ENCODE measurements around the gene SLC16A7. TPM values are rescaled to one million over a fixed set of nuclear protein-coding genes. Genes with fewer than 3 reads are reported as not detected.

The SLC16A7 gene
- total RNA-seq, 1 donor from 2014 or later = 10.0 TPM

GRCh38 chr12:59699421-59700152, 103.8 kb downstream of the SLC16A7 start:
- Histone ChIP-seq H3K36me3 (ENCODE audit: control insufficient read depth, insufficient read depth, low read length) (no peaks in the 10 kb centered on the region), H3K27me3 (ENCODE audit: control insufficient read depth, insufficient read depth, low read length) (no peaks in the 10 kb centered on the region), H3K4me3 (ENCODE audit: low read depth, low read length) (no peak overlapping the region)
- FAIRE-seq = no peak
- no peak for TF ChIP-seq CTCF (IDR thresholded peaks at IDR 0.05; ENCODE audit: insufficient read depth, low read length, severe bottlenecking)
- peak; percentile 94 for DNase-seq (ENCODE audit: low read depth)

- no peak for TF ChIP-seq CTCF (IDR thresholded peaks at IDR 0.05; ENCODE audit: insufficient read depth, low read length, severe bottlenecking)
- no peak overlapping the region for H3K4me3 ChIP-seq (ENCODE audit: low read depth, low read length)
- FAIRE-seq (no peak), DNase-seq (ENCODE audit: low read depth) (no peak)
- H3K27me3 ChIP-seq (ENCODE audit: control insufficient read depth, insufficient read depth, low read length) = no peaks in the 10 kb centered on the region
- H3K36me3 ChIP-seq (ENCODE audit: control insufficient read depth, insufficient read depth, low read length) = no peaks in the 10 kb centered on the region
Observed at GRCh38 chr12:59700153-59700450, 104.3 kb downstream of the SLC16A7 start.

GRCh38 chr12:59708064-59708463, 112.2 kb downstream of the SLC16A7 start:
- FAIRE-seq = no peak

GRCh38 chr12:59708484-59708883, 112.7 kb downstream of the SLC16A7 start:
- no peak for TF ChIP-seq CTCF (IDR thresholded peaks at IDR 0.05; ENCODE audit: insufficient read depth, low read length, severe bottlenecking)
- no peak for FAIRE-seq
- Histone ChIP-seq H3K27me3 (ENCODE audit: control insufficient read depth, insufficient read depth, low read length) (no peaks in the 10 kb centered on the region), H3K36me3 (ENCODE audit: control insufficient read depth, insufficient read depth, low read length) (no peaks in the 10 kb centered on the region), H3K4me3 (ENCODE audit: low read depth, low read length) (no peak overlapping the region)
- peak; percentile 75 for DNase-seq (ENCODE audit: low read depth)

More at GRCh38 chr12:59708064-59708463, 112.2 kb downstream of the SLC16A7 start:
- Histone ChIP-seq H3K4me3 (ENCODE audit: low read depth, low read length) (no peak overlapping the region), H3K27me3 (ENCODE audit: control insufficient read depth, insufficient read depth, low read length) (no peaks in the 10 kb centered on the region), H3K36me3 (ENCODE audit: control insufficient read depth, insufficient read depth, low read length) (no peaks in the 10 kb centered on the region)
- DNase-seq (ENCODE audit: low read depth) = peak; percentile 82
- TF ChIP-seq CTCF (IDR thresholded peaks at IDR 0.05; ENCODE audit: insufficient read depth, low read length, severe bottlenecking) = no peak

GRCh38 chr12:59710004-59710628, 114.3 kb downstream of the SLC16A7 start:
- no peak for TF ChIP-seq CTCF (IDR thresholded peaks at IDR 0.05; ENCODE audit: insufficient read depth, low read length, severe bottlenecking)
- FAIRE-seq = peak; percentile 18
- peak; percentile 41 for DNase-seq (ENCODE audit: low read depth)
- H3K27me3 ChIP-seq (ENCODE audit: control insufficient read depth, insufficient read depth, low read length) = no peaks in the 10 kb centered on the region
- no peaks in the 10 kb centered on the region for H3K36me3 ChIP-seq (ENCODE audit: control insufficient read depth, insufficient read depth, low read length)
- no peak overlapping the region for H3K4me3 ChIP-seq (ENCODE audit: low read depth, low read length)

Measured in bronchial epithelial cell (primary cell).